HUES6 (cell line): Measurements from ENCODE around the gene GNG12.

Source experiments
- H3K27ac ChIP-seq: 2 replicates; pipeline ENCODE4 v1.7.0; 2013; ENCODE audit warnings: low read depth, mild to moderate bottlenecking, low read length, inconsistent platforms
- H3K27me3 ChIP-seq: 2 replicates; pipeline ENCODE4 v1.6.1; 2013; ENCODE audit warnings: low read length; ENCODE audit not compliant: control insufficient read depth, insufficient read depth
- H3K36me3 ChIP-seq: 2 replicates; pipeline ENCODE4 v1.6.1; 2013; ENCODE audit warnings: low read length; ENCODE audit not compliant: control insufficient read depth, insufficient read depth
- H3K4me1 ChIP-seq: 2 replicates; pipeline ENCODE4 v1.6.1; 2013; ENCODE audit warnings: low read length; ENCODE audit not compliant: control insufficient read depth, insufficient read depth
- H3K4me3 ChIP-seq: 2 replicates; pipeline ENCODE4 v1.5.1; 2013; ENCODE audit warnings: low read depth, low read length
- H3K9ac ChIP-seq: one replicate; pipeline ENCODE4 v1.6.1; 2013; ENCODE audit warnings: mild to moderate bottlenecking, low read length
- H3K9me3 ChIP-seq: 2 replicates; pipeline ENCODE4 v1.6.1; 2013; ENCODE audit warnings: low read depth, low read length; ENCODE audit not compliant: control insufficient read depth, insufficient read depth

Gene GNG12

DNA sequence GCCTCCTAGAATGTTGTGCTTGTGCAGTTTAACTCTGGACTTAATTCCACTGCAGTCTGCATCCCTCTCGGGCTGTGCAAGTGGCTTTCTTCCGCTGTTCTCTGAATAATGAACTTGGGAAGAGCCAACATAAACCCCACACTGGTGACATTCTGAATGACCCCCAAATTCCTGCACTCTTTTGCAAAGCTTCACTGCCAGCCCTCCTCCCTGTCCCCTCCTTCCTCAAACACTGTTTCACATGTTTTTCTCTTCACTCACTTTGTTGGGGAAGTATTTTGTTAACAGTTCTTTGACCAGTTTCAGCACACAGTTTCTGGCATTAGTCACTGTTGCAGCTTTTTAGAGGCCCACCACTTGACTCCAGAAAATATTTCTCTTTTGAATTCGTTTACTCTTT lies 39.7 kb downstream of the GNG12 start:
- Histone ChIP-seq H3K27me3 (no peaks in the 10 kb centered on the region), H3K9me3 (peaks cover 2% of the 10 kb centered on the region), H3K36me3 (no peaks in the 10 kb centered on the region), H3K4me3 (no peak overlapping the region), H3K4me1 (peaks cover 33% of the 10 kb centered on the region), H3K9ac (no peak overlapping the region), H3K27ac (no peak overlapping the region)

DNA sequence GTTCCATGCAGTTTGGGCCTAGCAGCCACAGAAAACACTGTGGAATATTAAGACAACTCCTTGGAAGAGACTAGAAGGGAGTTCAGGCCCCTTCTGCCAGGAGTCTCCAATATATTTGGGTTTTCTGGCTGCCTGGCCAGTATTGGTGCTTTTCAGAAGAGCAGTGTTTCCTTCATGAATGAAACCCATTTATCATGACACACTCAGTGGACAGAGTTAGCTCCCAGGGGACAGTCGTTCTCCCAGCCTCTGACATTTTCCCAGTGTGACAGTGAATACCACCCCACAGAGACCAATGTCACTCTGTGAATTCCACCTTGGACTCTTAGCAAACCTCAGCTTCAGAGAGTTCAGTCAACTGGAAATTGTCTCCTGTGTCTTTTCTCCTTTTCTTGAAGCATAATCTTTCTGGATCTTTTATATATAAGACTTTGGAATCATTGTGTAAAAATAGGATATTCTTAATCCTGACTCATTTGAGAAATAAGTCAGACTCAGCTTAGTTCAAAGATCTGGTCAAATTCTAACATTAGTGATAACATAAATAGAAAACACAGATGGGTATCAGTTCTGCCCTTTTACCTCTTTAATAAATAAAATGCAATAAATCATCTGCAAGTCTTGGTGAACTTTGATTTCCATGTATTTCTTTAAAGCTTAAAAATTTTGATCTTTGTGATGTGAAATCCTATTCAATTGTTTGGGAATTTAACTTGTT lies 40.4 kb downstream of the GNG12 start:
- Histone ChIP-seq H3K9me3 (peaks cover 2% of the 10 kb centered on the region), H3K27ac (no peak overlapping the region), H3K36me3 (no peaks in the 10 kb centered on the region), H3K27me3 (no peaks in the 10 kb centered on the region), H3K4me3 (no peak overlapping the region), H3K4me1 (peaks cover 34% of the 10 kb centered on the region), H3K9ac (no peak overlapping the region)

DNA sequence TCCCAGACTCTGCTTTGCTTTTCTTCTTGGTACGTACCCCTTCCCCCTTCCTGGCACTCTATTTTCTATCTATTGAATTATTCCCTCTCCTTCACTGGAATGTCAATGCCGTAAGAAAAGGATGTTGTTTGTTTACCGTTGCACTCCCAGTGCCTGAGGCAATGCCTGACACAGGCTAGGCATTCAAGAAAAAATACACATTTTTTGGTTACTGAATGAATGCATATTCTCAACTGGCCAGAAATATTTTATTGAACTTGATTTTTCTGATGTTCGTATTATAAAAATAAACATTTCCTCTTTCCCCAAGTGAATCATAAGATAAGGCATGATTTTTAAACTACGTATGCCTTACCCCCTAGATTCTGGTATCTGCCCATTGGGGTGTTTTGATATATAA lies 41.2 kb downstream of the GNG12 start:
- Histone ChIP-seq H3K27ac (no peak overlapping the region), H3K9ac (no peak overlapping the region), H3K4me1 (peaks cover 34% of the 10 kb centered on the region)

GRCh38 chr1:67791686-67792085 lies 41.6 kb downstream of the GNG12 start:
- H3K4me1 ChIP-seq, result peaks cover 34% of the 10 kb centered on the region
- H3K27me3 ChIP-seq, result no peaks in the 10 kb centered on the region
- no peak overlapping the region for H3K27ac ChIP-seq
- no peaks in the 10 kb centered on the region; the same call in 1 of the 2 replicates for H3K9me3 ChIP-seq
- no peak overlapping the region for H3K9ac ChIP-seq
- H3K36me3 ChIP-seq, result no peaks in the 10 kb centered on the region
- 0 out of 2 replicates have a peak overlapping the region, but pooled peaks have one; percentile 2 for H3K4me3 ChIP-seq

More for the DNA sequence above, 41.2 kb downstream of the GNG12 start:
- H3K9me3 ChIP-seq, result no peaks in the 10 kb centered on the region; the same call in 1 of the 2 replicates
- no peaks in the 10 kb centered on the region for H3K36me3 ChIP-seq
- H3K27me3 ChIP-seq, result no peaks in the 10 kb centered on the region
- H3K4me3 ChIP-seq, result 0 out of 2 replicates have a peak overlapping the region, but pooled peaks have one; percentile 2

GRCh38 chr1:67791261-67791660 lies 42.0 kb downstream of the GNG12 start:
- Histone ChIP-seq H3K36me3 (no peaks in the 10 kb centered on the region), H3K4me3 (no peak overlapping the region), H3K27me3 (no peaks in the 10 kb centered on the region), H3K9ac (no peak overlapping the region), H3K9me3 (no peaks in the 10 kb centered on the region; the same call in 1 of the 2 replicates), H3K4me1 (peaks cover 34% of the 10 kb centered on the region), H3K27ac (no peak overlapping the region)

- Histone ChIP-seq H3K27ac (no peak overlapping the region), H3K4me3 (no peak overlapping the region), H3K4me1 (peaks cover 34% of the 10 kb centered on the region), H3K27me3 (no peaks in the 10 kb centered on the region), H3K9me3 (no peaks in the 10 kb centered on the region), H3K36me3 (no peaks in the 10 kb centered on the region), H3K9ac (no peak overlapping the region)
Observed at GRCh38 chr1:67790201-67790692, 43.0 kb downstream of the GNG12 start.

- Histone ChIP-seq H3K9me3 (no peaks in the 10 kb centered on the region), H3K4me3 (no peak overlapping the region), H3K27me3 (no peaks in the 10 kb centered on the region), H3K9ac (no peak overlapping the region), H3K4me1 (peaks cover 34% of the 10 kb centered on the region), H3K36me3 (no peaks in the 10 kb centered on the region), H3K27ac (no peak overlapping the region)
Observed at GRCh38 chr1:67789551-67789950, 43.7 kb downstream of the GNG12 start.

- Histone ChIP-seq H3K27ac (no peak overlapping the region), H3K27me3 (no peaks in the 10 kb centered on the region), H3K4me3 (no peak overlapping the region), H3K9me3 (no peaks in the 10 kb centered on the region), H3K9ac (no peak overlapping the region), H3K36me3 (no peaks in the 10 kb centered on the region), H3K4me1 (peaks cover 29% of the 10 kb centered on the region)
Observed at GRCh38 chr1:67788904-67789303, 44.4 kb downstream of the GNG12 start.

GRCh38 chr1:67788238-67788790 lies 45.0 kb downstream of the GNG12 start:
- Histone ChIP-seq H3K27ac (no peak overlapping the region), H3K9me3 (no peaks in the 10 kb centered on the region), H3K4me3 (no peak overlapping the region), H3K4me1 (peaks cover 24% of the 10 kb centered on the region), H3K9ac (no peak overlapping the region), H3K36me3 (no peaks in the 10 kb centered on the region), H3K27me3 (no peaks in the 10 kb centered on the region)

DNA sequence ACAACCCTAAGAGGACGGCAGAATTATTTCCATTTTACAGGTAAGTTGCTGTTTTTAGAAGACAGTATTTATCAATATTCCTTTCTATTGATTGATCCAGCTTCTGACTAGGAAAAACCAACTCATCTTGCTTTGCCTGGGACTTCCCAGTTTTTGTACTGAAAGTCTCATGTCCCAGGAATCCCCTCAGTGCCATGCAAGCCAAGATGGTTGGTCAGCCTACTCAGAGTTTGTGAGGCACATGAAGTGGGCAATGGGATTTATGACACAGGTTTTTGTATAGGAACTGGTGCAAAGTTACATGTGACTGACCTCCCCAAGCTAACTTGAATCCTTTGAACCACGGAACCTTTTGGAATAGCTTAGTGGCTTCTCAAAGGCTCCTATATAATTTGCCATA lies 45.5 kb downstream of the GNG12 start:
- Histone ChIP-seq H3K27ac (no peak overlapping the region), H3K4me1 (peaks cover 22% of the 10 kb centered on the region), H3K4me3 (no peak overlapping the region)

More for the DNA sequence above, 45.5 kb downstream of the GNG12 start:
- H3K27me3 ChIP-seq, result no peaks in the 10 kb centered on the region
- no peak overlapping the region for H3K9ac ChIP-seq
- H3K9me3 ChIP-seq, result no peaks in the 10 kb centered on the region
- no peaks in the 10 kb centered on the region for H3K36me3 ChIP-seq
